ENCODE results near the gene TMEM232. TPM values are rescaled to one million over a fixed set of nuclear protein-coding genes. Genes with fewer than 3 reads are reported as not detected.
A peak's percentile ranks its signal among the peaks of the same experiment; 100 is the strongest.

The TMEM232 gene
- polyA plus RNA-seq, 1 experiment, result 0.12 TPM

DNA sequence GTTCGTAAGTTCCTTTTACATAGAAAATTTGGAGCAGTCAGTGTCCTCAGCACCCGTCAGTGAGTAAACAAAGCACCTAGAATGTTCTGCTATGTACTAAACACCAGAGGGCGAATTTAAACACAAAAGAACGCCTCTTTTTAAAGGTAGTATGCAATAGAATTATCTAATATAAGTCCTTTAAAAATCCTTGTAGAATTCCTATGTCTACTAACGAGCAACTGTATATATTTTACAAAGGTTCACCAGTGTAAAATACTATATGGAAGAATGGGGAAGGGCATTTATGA is 499 bp upstream of the TMEM232 start:
- Histone ChIP-seq H3K36me3 (ENCODE audit: control insufficient read depth, insufficient read depth, low read length) (no peaks in the 10 kb centered on the region), H3K4me3 (ENCODE audit: low read depth, low read length) (peak overlapping the region; percentile 30), H3K27me3 (ENCODE audit: control insufficient read depth, insufficient read depth, low read length) (no peaks in the 10 kb centered on the region)
- no peak for DNase-seq (ENCODE audit: low read depth)
- POLR2A ChIA-PET, result no interaction called here
- CTCF ChIA-PET, result no interaction called here
- TF ChIP-seq, protein P1, sequence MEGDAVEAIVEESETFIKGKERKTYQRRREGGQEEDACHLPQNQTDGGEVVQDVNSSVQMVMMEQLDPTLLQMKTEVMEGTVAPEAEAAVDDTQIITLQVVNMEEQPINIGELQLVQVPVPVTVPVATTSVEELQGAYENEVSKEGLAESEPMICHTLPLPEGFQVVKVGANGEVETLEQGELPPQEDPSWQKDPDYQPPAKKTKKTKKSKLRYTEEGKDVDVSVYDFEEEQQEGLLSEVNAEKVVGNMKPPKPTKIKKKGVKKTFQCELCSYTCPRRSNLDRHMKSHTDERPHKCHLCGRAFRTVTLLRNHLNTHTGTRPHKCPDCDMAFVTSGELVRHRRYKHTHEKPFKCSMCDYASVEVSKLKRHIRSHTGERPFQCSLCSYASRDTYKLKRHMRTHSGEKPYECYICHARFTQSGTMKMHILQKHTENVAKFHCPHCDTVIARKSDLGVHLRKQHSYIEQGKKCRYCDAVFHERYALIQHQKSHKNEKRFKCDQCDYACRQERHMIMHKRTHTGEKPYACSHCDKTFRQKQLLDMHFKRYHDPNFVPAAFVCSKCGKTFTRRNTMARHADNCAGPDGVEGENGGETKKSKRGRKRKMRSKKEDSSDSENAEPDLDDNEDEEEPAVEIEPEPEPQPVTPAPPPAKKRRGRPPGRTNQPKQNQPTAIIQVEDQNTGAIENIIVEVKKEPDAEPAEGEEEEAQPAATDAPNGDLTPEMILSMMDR (IDR thresholded peaks at IDR 0.05; ENCODE audit: insufficient read depth, low read depth, low read length), result no peak

DNA sequence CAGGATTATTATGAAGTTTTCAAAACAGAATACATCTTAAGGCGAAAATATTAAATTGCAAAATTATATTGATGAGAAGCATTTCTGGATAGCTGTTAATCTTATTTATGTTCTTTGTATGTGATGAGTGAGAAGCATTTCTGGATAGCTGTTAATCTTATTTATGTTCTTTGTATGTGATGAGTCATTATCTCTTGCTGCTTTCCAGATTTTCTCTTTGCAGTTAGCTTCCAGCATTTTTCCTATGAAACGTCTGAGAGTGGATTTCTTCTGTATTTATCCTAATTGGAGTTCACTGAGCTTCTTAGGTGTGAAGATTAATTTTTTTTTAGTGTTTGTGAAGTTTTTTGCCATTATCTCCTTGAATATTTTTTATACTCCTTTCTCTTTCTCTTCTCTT is 8.2 kb downstream of the TMEM232 start:
- TF ChIP-seq, protein P1 (IDR thresholded peaks at IDR 0.05; ENCODE audit: insufficient read depth, low read depth, low read length), result no peak
- POLR2A ChIA-PET, result no interaction called here
- no peak for DNase-seq (ENCODE audit: low read depth)
- H3K36me3 ChIP-seq (ENCODE audit: control insufficient read depth, insufficient read depth, low read length), result no peaks in the 10 kb centered on the region
- H3K27me3 ChIP-seq (ENCODE audit: control insufficient read depth, insufficient read depth, low read length), result no peaks in the 10 kb centered on the region
- no peak overlapping the region for H3K4me3 ChIP-seq (ENCODE audit: low read depth, low read length)
- CTCF ChIA-PET, result interaction anchor here (0.6 kb wide), 1 partner anchor 193 kb away, joined by 3 read pairs; no protein-coding TSS in a partner anchor

DNA sequence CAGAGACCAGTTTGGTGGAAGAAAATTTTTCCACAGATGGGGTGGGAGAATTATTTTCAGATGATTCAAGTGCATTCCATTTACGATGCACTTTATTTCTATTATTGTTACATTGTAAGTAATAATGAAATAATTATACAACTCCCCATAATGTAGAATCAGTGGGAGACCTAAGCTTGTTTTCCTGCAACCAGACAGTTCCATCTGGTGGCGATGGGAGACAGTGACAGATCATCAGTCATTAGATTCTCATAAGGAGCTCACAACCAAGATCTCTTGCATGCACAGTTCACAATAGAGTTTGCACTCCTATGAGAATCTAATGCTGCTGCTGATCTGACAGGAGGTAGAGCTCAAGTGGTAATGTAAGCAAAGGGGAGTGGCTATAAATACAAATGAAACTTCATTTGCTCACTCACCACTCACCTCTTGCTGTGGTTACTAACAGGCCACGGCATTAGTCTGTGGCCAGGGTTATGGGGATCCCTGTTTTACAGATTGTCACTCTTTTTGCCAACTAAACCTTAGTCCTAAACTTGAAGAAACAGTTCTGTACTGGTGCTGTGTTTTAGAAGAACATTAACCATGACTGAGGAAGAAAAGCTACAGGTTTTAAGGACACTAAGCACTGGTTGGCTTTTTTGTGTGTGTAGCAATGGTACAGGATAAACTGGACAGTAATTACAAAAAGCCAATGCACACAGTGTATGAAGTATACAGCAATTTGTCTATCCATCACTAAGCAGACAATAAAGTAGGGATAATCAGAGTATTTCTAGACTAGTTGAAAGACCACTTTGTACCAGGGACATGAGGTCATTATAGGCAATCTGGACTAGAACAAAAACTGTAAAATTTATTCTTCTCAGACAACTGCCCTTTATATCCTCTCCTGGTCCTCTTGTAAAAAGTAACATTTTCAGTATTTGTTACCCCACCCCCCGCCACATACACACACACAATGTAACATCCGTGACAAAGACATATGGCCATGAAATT is 9.9 kb downstream of the TMEM232 start:
- TF ChIP-seq, protein P1 (IDR thresholded peaks at IDR 0.05; ENCODE audit: insufficient read depth, low read depth, low read length), result no peak
- ChIA-PET CTCF (no interaction called here), POLR2A (no interaction called here)
- no peaks in the 10 kb centered on the region for H3K27me3 ChIP-seq (ENCODE audit: control insufficient read depth, insufficient read depth, low read length)
- no peaks in the 10 kb centered on the region for H3K36me3 ChIP-seq (ENCODE audit: control insufficient read depth, insufficient read depth, low read length)
- no peak for DNase-seq (ENCODE audit: low read depth)
- no peak overlapping the region for H3K4me3 ChIP-seq (ENCODE audit: low read depth, low read length)

DNA sequence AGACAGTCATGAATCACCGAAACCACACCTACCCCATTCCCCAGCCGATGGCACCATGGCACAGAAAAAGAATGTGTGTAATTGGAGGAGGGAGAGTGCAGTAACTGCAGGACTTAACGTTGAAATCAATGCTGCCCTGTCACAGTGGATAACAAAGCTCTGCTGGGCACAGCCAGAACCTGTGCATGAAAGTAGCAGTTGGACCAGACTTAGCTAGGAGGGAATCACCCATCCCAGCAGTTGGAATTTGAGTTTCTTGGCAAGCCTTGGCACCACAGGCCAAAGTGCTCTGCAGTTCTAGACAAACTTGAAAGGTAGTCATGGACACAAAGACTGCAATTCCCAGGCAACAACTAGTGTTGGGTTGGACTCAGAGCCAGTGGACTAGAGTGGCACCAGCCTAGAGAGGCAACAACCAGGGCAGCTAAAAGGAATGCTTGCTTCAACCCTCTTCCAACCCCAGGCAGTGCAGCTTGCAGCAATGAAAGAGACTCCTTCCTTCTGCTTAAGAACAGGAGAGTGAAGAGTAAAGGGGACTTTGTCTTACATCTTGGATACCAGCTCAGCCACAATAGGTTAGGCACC is 19.1 kb downstream of the TMEM232 start:
- no peak for DNase-seq (ENCODE audit: low read depth)
- Histone ChIP-seq H3K36me3 (ENCODE audit: control insufficient read depth, insufficient read depth, low read length) (no peaks in the 10 kb centered on the region), H3K4me3 (ENCODE audit: low read depth, low read length) (no peak overlapping the region), H3K27me3 (ENCODE audit: control insufficient read depth, insufficient read depth, low read length) (no peaks in the 10 kb centered on the region)
- TF ChIP-seq, protein P1 (IDR thresholded peaks at IDR 0.05; ENCODE audit: insufficient read depth, low read depth, low read length), result no peak
- POLR2A ChIA-PET, result no interaction called here
- CTCF ChIA-PET, result no interaction called here

- TF ChIP-seq, protein P1 (IDR thresholded peaks at IDR 0.05; ENCODE audit: insufficient read depth, low read depth, low read length), result no peak
- no peak overlapping the region for H3K4me3 ChIP-seq (ENCODE audit: low read depth, low read length)
- ChIA-PET CTCF (no interaction called here), POLR2A (no interaction called here)
- H3K27me3 ChIP-seq (ENCODE audit: control insufficient read depth, insufficient read depth, low read length), result no peaks in the 10 kb centered on the region
- no peaks in the 10 kb centered on the region for H3K36me3 ChIP-seq (ENCODE audit: control insufficient read depth, insufficient read depth, low read length)
- no peak for DNase-seq (ENCODE audit: low read depth)
These were observed 21.1 kb downstream of the TMEM232 start for GRCh38 chr5:110705349-110705748.

Measured in BJ (cell line).